IMR-90 (cell line): ENCODE data around the gene SLC1A7. TPM values are rescaled to one million over a fixed set of nuclear protein-coding genes. Genes with fewer than 3 reads are reported as not detected.

ENCODE experiments used
- ATAC-seq: fragments of 200-7000 bp; cut with Tn5 transposase; 2 replicates; pipeline ENCODE4 v1.9.1; 2020; ENCODE audit warnings: low read depth, mild to moderate bottlenecking, moderate library complexity
- BruUV-seq: library from RNA; stranded (reverse); fragments of 400-500 nt; replicated peaks from 2 replicates; lab custom pipeline; 2021; lab: Mats Ljungman, UMichigan
- CTCF ChIA-PET: fragments of 300-600 bp; formaldehyde crosslinking; extraction: SDS; loops from one replicate; lab custom pipeline; 2021; ENCODE audit warnings: antibody characterized with exemption; lab: Yijun Ruan, JAX
- POLR2A ChIA-PET: fragments of 300-600 bp; sonication (Branson Sonifier 250); formaldehyde crosslinking; loops from one replicate; lab custom pipeline; 2022; ENCODE audit warnings: antibody characterized with exemption; ENCODE audit not compliant: unreplicated experiment; lab: Charles Lee
- DNase-seq: peaks from one replicate; pipeline ENCODE4 v3.0.0; 2013
- H2AFZ ChIP-seq: replicated peaks from 2 replicates; pipeline ENCODE3; 2013; ENCODE audit warnings: low read length, mild to moderate bottlenecking; ENCODE audit not compliant: poor library complexity
- H2AK5ac ChIP-seq: 2 replicates; pipeline ENCODE4 v1.6.1; 2013; ENCODE audit warnings: low read depth, low read length, inconsistent platforms
- H2AK9ac ChIP-seq: replicated peaks from 2 replicates; pipeline ENCODE3; 2013; ENCODE audit warnings: mild to moderate bottlenecking, low read depth, low read length, moderate library complexity; ENCODE audit not compliant: poor library complexity
- H2BK120ac ChIP-seq: 2 replicates; pipeline ENCODE4 v1.6.1; 2013; ENCODE audit warnings: low read depth, low read length, inconsistent platforms
- H2BK15ac ChIP-seq: 3 replicates; pipeline ENCODE4 v1.6.1; 2013; ENCODE audit warnings: low read depth, low read length, inconsistent platforms
- H2BK20ac ChIP-seq: 2 replicates; pipeline ENCODE4 v1.6.1; 2013; ENCODE audit warnings: low read depth, mild to moderate bottlenecking, inconsistent platforms, low read length, moderate library complexity
- H2BK5ac ChIP-seq: 2 replicates; pipeline ENCODE4 v1.6.1; 2013; ENCODE audit warnings: mild to moderate bottlenecking, low read depth, low read length, inconsistent platforms; ENCODE audit not compliant: poor library complexity, severe bottlenecking
- H3K14ac ChIP-seq: replicated peaks from 2 replicates; pipeline ENCODE4 v1.6.1; 2013; ENCODE audit warnings: low read depth, low read length, inconsistent platforms
- H3K18ac ChIP-seq: 2 replicates; pipeline ENCODE4 v1.6.1; 2013; ENCODE audit warnings: low read depth, low read length, control low read depth
- H3K23ac ChIP-seq: 2 replicates; pipeline ENCODE4 v1.6.1; 2013; ENCODE audit warnings: low read depth, low read length, inconsistent platforms
- H3K27ac ChIP-seq: 2 replicates; pipeline ENCODE4 v1.5.1; 2013; ENCODE audit warnings: mild to moderate bottlenecking, control low read depth, low read length; ENCODE audit not compliant: insufficient read depth
- H3K27me3 ChIP-seq: 2 replicates; pipeline ENCODE4 v1.6.1; 2013; ENCODE audit warnings: low read length; ENCODE audit not compliant: control insufficient read depth, insufficient read depth
- H3K36me3 ChIP-seq: 2 replicates; pipeline ENCODE4 v1.6.1; 2013; ENCODE audit warnings: low read length, mixed read lengths; ENCODE audit not compliant: control insufficient read depth, insufficient read depth
- H3K4ac ChIP-seq: 2 replicates; pipeline ENCODE4 v1.6.1; 2013; ENCODE audit warnings: low read depth, low read length, inconsistent platforms
- H3K4me1 ChIP-seq: 2 replicates; pipeline ENCODE4 v1.6.1; 2013; ENCODE audit warnings: low read length, mixed read lengths; ENCODE audit not compliant: control insufficient read depth, insufficient read depth
- H3K4me2 ChIP-seq: 2 replicates; pipeline ENCODE4 v1.6.1; 2013; ENCODE audit warnings: low read depth, mild to moderate bottlenecking, control low read depth, low read length, moderate library complexity
- H3K4me3 ChIP-seq: 2 replicates; pipeline ENCODE4 v1.5.1; 2013; ENCODE audit warnings: low read depth, mild to moderate bottlenecking, control low read depth, low read length, moderate library complexity; ENCODE audit not compliant: insufficient read depth
- H3K56ac ChIP-seq: 2 replicates; pipeline ENCODE4 v1.6.1; 2013; ENCODE audit warnings: low read length, inconsistent platforms; ENCODE audit not compliant: insufficient read depth; ENCODE audit errors: extremely low read depth
- H3K79me1 ChIP-seq, 2 experiments: 2 replicates each; pipeline ENCODE4 v1.6.1; 2013; ENCODE audit warnings: low read length in 2 of 2, inconsistent platforms in 1 of 2, low read depth in 1 of 2
- H3K9ac ChIP-seq: 2 replicates; pipeline ENCODE4 v1.6.1; 2013; ENCODE audit warnings: low read depth, low read length, control low read depth
- H3K9me1 ChIP-seq: 2 replicates; pipeline ENCODE4 v1.6.1; 2013; ENCODE audit warnings: low read length, inconsistent platforms; ENCODE audit not compliant: insufficient read depth
- H3K9me3 ChIP-seq: 2 replicates; pipeline ENCODE4 v1.6.1; 2013; ENCODE audit warnings: low read length; ENCODE audit not compliant: control insufficient read depth, insufficient read depth
- H4K20me1 ChIP-seq: 2 replicates; pipeline ENCODE4 v1.6.1; 2013; ENCODE audit warnings: low read length, inconsistent platforms; ENCODE audit not compliant: insufficient read depth
- H4K5ac ChIP-seq: 2 replicates; pipeline ENCODE4 v1.6.1; 2013; ENCODE audit warnings: mild to moderate bottlenecking, low read depth, low read length, control low read depth
- H4K8ac ChIP-seq, 2 experiments: 2 replicates each; pipeline ENCODE4 v1.6.1; 2013; ENCODE audit warnings: low read depth in 2 of 2, low read length in 2 of 2, control low read depth in 1 of 2, inconsistent platforms in 1 of 2
- H4K91ac ChIP-seq: 2 replicates; pipeline ENCODE4 v1.6.1; 2013; ENCODE audit warnings: low read depth, low read length, inconsistent platforms; ENCODE audit not compliant: insufficient read depth
- BHLHE40 ChIP-seq: fragments of 150-350 bp; IDR thresholded peaks from 2 replicates; pipeline ENCODE4 v1.6.1; 2016; ENCODE audit warnings: mild to moderate bottlenecking, low read depth, low read length
- CHD1 ChIP-seq: IDR thresholded peaks from 2 replicates; pipeline ENCODE4 v1.6.1; 2012; ENCODE audit warnings: low read depth, low read length, improper control_type of control experiment
- FOS ChIP-seq: fragments of 150-350 bp; IDR thresholded peaks from 2 replicates; pipeline ENCODE4 v1.6.1; 2016; ENCODE audit warnings: low read depth, low read length
- MAFK ChIP-seq: IDR thresholded peaks from 2 replicates; pipeline ENCODE4 v1.6.1; 2012; ENCODE audit warnings: low read depth, low read length, improper control_type of control experiment
- MAZ ChIP-seq: IDR thresholded peaks from 2 replicates; pipeline ENCODE4 v1.6.1; 2012; ENCODE audit warnings: low read depth, mild to moderate bottlenecking, low read length, improper control_type of control experiment, moderate library complexity, borderline replicate concordance
- MXI1 ChIP-seq: IDR thresholded peaks from 2 replicates; pipeline ENCODE4 v1.6.1; 2012; ENCODE audit warnings: low read depth, mild to moderate bottlenecking, low read length, moderate library complexity, borderline replicate concordance
- NFE2L2 ChIP-seq: fragments of 150-350 bp; IDR thresholded peaks from 2 replicates; pipeline ENCODE4 v1.6.1; 2016; ENCODE audit warnings: low read depth, mild to moderate bottlenecking, low read length
- POLR2A ChIP-seq: IDR thresholded peaks from 2 replicates; pipeline ENCODE4 v1.6.1; 2012; ENCODE audit warnings: mild to moderate bottlenecking, low read depth, low read length
- RAD21 ChIP-seq: IDR thresholded peaks from 2 replicates; pipeline ENCODE4 v1.6.1; 2012; ENCODE audit warnings: low read length, improper control_type of control experiment
- RCOR1 ChIP-seq: IDR thresholded peaks from 2 replicates; pipeline ENCODE4 v1.6.1; 2012; ENCODE audit warnings: mild to moderate bottlenecking, low read length, improper control_type of control experiment; ENCODE audit not compliant: insufficient replicate concordance
- RFX5 ChIP-seq: IDR thresholded peaks from 2 replicates; pipeline ENCODE4 v1.8.0; 2012; ENCODE audit warnings: low read depth, mild to moderate bottlenecking, low read length, moderate library complexity
- SMC3 ChIP-seq: fragments of 150-350 bp; IDR thresholded peaks from 2 replicates; pipeline ENCODE4 v1.6.1; 2016; ENCODE audit warnings: low read depth, mild to moderate bottlenecking, antibody characterized with exemption, low read length, moderate library complexity
- WGBS, 2 experiments: methylation state at CpG; one replicate each; pipeline versions ENCODE4 v1.1.5 to v1.1.7; 2013; ENCODE audit warnings: missing lambda C conversion rate in 2 of 2; ENCODE audit not compliant: insufficient read length in 1 of 2; ENCODE audit errors: extremely low coverage in 2 of 2; 5-methylcytosine and 5-hydroxymethylcytosine counted together
- dilution Hi-C: fragments of 300-500 bp; cut with HindIII; formaldehyde crosslinking; loops from one replicate; pipeline ENCODE4 v1.14.3; 2018; ENCODE audit warnings: low sequenced_read_pairs; ENCODE audit not compliant: unreplicated experiment
- in situ Hi-C: fragments of 300-500 bp; cut with MboI; formaldehyde crosslinking; loops from 3 replicates; pipeline ENCODE4 v1.14.3; 2019; ENCODE audit warnings: low sequenced_read_pairs, inconsistent platforms, mixed read lengths
- intact Hi-C: fragments of 100-400 bp; cut with micrococcal nuclease; formaldehyde crosslinking; loops from 2 replicates; pipeline ENCODE4 v1.10.0; 2022
- polyA plus RNA-seq, 3 experiments: library from polyadenylated mRNA; depleted of rRNA; stranded (reverse); fragments of >200 nt; gene quantifications; 2 replicates each; pipeline ENCODE4 v1.2.3, GENCODE V29; 2012; ENCODE audit warnings: low replicate concordance in 1 of 3
- total RNA-seq: library from RNA; depleted of rRNA; stranded (reverse); fragments of >200 nt; gene quantifications from 2 replicates; pipeline ENCODE4 v1.2.3, GENCODE V29; 2012
- TF ChIP-seq, protein P1 (sequence below): fragments of 150-350 bp; IDR thresholded peaks from 2 replicates; pipeline ENCODE4 v1.6.1; 2017; ENCODE audit warnings: mild to moderate bottlenecking, antibody characterized with exemption, low read length, low read depth

SLC1A7 gene
- total and polyA plus RNA-seq, 2 of the 4 experiments (the other 2 are of a cell fraction): 0.05 TPM; not detected in 1

DNA sequence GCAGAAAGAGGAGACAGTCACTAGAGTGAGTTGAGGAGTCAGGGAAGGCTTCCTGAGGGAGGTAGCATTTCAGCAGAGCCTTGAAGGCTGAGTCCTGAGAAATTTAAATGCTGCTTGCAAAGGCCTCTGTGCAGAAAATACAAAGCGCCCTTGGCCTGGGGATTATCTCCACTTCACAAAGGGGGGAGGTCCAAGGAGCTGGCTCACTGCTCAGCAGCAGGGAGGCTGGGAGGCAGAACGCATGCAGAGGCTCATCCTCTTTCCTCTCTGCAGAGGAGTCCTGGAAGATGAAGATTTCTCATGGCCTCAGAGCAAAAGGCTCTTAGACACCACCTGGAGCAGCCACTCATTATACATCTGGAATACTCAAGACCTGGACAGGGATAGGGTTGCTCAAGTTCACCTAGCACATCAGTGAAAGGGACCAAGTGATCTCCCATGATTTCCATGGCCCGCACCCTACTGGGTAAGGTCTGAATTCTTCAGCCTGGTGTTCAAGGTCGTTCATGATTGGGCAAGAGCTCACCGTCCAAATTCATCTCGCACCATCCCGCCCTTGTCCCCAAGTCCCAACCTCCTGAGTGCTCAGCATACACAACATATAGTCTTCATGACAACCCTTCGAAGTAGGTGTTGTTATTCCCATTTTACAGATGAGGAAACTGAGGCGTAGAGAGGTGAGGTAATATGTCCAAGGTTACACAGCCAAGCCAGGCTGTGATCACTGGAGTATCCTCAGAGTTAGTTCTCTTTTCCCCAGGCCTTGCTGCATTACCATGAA lies 9.0 kb downstream of the SLC1A7 start:
- Histone ChIP-seq H3K23ac (no peak overlapping the region), H4K5ac (0 out of 2 replicates have a peak overlapping the region, but pooled peaks have one; percentile 17), H3K36me3 (no peaks in the 10 kb centered on the region), H2BK20ac (peak overlapping the region; percentile 97), H2AFZ (no peak overlapping the region), H3K4me3 (no peak overlapping the region), H3K14ac (peak overlapping the region; percentile 85), H3K9ac (no peak overlapping the region), H2BK5ac (no peak overlapping the region), H3K27me3 (no peaks in the 10 kb centered on the region), H3K27ac (no peak overlapping the region), H3K9me3 (peaks cover 4% of the 10 kb centered on the region), H3K4me1 (peaks cover 10% of the 10 kb centered on the region), H3K9me1 (peaks cover 19% of the 10 kb centered on the region), H2AK9ac (peak overlapping the region; percentile 29), H4K20me1 (no peaks in the 10 kb centered on the region), H3K56ac (no peak overlapping the region), H2BK120ac (peak overlapping the region; percentile 94), H4K91ac (peak overlapping the region; percentile 95), H2AK5ac (peak overlapping the region; percentile 76), H3K79me1 (no peaks in the 10 kb centered on the region), H3K4ac (peak overlapping the region; percentile 100), H4K8ac (peak overlapping the region in 1 of 2 experiments; percentile 44; a peak in 2 of 4 replicates), H3K4me2 (no peak overlapping the region), H3K18ac (peak overlapping the region; percentile 55; the same call in 1 of the 2 replicates), H2BK15ac (peak overlapping the region; percentile 19; the same call in 2 of the 3 replicates)
- ATAC-seq (no peak), DNase-seq (no peak)
- ChIA-PET CTCF (interaction anchor here (0.8 kb wide), 1 partner anchor 22 kb away, joined by 3 read pairs; no protein-coding TSS in a partner anchor), POLR2A (no interaction called here)
- no peak for TF ChIP-seq NFE2L2
- no peak for TF ChIP-seq SMC3
- TF ChIP-seq MXI1: no peak
- TF ChIP-seq MAFK: no peak
- TF ChIP-seq POLR2A: no peak
- no peak for TF ChIP-seq FOS
- no peak for TF ChIP-seq RCOR1
- no peak for TF ChIP-seq RAD21
- TF ChIP-seq MAZ: no peak
- TF ChIP-seq CHD1: no peak
- no peak for TF ChIP-seq BHLHE40
- TF ChIP-seq, protein P1, sequence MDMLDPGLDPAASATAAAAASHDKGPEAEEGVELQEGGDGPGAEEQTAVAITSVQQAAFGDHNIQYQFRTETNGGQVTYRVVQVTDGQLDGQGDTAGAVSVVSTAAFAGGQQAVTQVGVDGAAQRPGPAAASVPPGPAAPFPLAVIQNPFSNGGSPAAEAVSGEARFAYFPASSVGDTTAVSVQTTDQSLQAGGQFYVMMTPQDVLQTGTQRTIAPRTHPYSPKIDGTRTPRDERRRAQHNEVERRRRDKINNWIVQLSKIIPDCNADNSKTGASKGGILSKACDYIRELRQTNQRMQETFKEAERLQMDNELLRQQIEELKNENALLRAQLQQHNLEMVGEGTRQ: no peak
- no peak for TF ChIP-seq RFX5
- 92% methylated on average over 2 of the region's 9 CpGs; no CpG with 5 or more reads in 1 of the 2 experiments for WGBS, 2 experiments
- dilution Hi-C loops (no loop called here), intact Hi-C loops (loop anchor here (2.0 kb wide), 1 partner anchor 25 kb away; no protein-coding TSS in a partner anchor), in situ Hi-C loops (no loop called here)
- BruUV-seq: no TSS peak
